Adipose tissue (tissue), 3 donors: ENCODE measurements around the gene TAF4. TPM values are rescaled to one million over a fixed set of nuclear protein-coding genes. Genes with fewer than 3 reads are reported as not detected.
"Not testable (repeated sequence)": the region's sequence is repeated elsewhere in the genome, so short reads cannot be mapped to it uniquely, and the experiment has no call there.

ENCODE experiments used
- H3K27ac ChIP-seq: one replicate; pipeline ENCODE4 v1.5.1; 2013; ENCODE audit warnings: low read depth, low read length
- WGBS, 3 donors: extraction: QIAGEN DNeasy Blood & Tissue Kit; methylation state at CpG; one replicate each; pipeline ENCODE4 v1.1.7; 2013; 5-methylcytosine and 5-hydroxymethylcytosine counted together
- polyA plus RNA-seq, 3 donors: library from polyadenylated mRNA; stranded (reverse); fragments of 200-250 nt; gene quantifications; one replicate each; pipeline ENCODE4 v1.2.3, GENCODE V29; 2013
- donor health status: healthy with polysubstance abuse.
- donor health status: Bipolar disorder and iron deficiency.
- donor health status: healthy.

TAF4 gene
- polyA plus RNA-seq, 3 donors: 4.5 to 5.8 (median 5.0) TPM

DNA sequence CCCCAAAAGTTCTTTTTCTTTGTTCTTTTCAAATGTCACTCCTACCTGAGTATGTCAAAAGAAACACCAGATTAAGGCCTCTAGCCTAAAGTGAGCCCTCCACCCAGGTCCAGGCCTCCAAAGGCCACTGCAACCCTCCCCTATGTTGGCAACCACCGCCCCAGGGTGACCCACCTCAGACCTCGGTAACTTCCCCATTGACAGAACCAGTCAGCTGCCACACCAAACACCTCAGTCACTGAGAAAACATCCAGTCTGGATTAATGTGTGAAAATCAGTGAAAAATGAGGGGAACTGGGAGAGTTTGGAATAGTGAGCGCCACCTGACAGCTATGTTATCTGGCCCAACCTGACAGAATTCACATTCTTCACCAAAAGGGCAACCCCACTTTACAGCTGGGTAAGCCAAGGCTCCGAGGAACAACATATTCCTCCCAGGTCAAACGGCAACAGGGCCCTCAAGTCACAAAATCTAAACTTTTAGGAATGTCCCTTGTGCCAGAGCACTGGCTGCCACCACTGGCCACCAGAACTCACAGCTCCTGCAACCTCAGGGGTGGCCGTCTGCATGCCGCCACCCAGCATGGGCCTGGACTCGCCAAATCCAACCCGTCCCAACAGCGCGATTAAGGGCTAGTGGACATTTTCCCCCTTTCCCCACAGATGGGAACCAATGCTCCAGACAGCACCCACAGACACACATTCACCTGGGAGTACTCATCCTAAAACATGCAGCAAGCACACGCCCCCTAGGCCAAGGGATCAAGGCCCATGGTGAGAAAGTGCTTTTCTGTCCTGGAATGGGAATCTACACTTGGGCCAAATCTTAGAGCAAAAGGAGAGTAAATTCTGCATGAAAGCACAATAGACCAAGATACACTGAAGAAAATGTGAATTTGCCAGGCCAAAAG lies 4.8 kb downstream of the TAF4 start:
- WGBS, 3 donors: 91 to 94% (median 93%) methylated on average over 12 of the region's 12 CpGs
- no peak overlapping the region for H3K27ac ChIP-seq

DNA sequence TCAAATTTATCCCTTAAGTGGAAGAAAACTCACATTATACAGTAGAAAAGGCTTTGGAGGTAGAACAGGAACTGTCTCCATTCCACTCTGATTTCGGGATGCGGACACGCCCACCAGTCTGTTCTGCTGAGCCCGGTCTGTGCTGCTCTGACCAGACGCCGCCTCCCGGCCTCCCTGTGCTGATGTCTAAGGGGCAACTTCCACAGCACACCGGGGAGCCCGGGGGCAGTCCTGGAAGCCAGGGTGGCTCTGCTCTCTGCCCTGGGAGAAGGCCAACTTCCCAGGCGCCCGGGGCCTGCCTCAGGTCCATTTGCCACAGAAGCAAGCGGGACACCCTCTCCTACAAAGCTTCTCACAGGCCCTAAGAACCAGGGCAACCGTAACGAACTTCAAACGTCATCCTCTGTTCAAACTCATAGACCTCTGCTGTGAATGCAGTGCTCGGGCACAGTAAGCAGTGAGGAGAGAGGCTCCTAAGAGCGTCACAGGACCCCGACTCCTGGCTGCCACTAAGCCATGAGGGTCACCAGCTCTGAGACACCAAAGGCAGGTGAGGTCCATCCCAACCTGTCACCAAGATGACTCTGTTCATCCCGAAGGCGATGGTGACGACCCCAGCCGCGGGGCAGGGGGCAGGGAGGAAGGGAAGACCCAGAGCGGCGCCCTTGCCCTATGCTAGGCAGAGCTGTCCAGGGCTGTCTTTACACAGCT lies 5.6 kb downstream of the TAF4 start:
- 82 to 87% (median 86%) methylated on average over 25 of the region's 25 CpGs for WGBS, 3 donors
- no peak overlapping the region for H3K27ac ChIP-seq

DNA sequence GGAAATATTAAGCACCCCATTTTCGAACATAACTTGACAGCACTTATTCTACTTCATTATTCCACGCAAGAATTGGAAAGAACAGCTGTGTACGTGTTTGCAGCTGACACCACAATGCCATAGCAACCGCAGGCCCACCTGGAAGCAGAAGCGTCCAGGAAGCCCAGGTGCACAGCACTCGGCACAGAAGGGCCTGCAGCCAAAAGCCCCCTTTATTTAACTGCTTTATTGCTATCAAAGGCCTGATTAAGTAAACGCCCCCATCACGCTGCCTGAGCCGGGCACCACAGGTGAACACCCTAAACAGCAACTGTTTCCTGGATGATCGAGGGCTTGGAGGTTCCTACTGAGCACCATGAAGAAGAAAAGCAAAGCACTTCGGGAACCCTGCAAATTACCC lies 6.3 kb downstream of the TAF4 start:
- no peak overlapping the region for H3K27ac ChIP-seq
- WGBS, 3 donors: 70 to 91% (median 89%) methylated on average over 11 of the region's 11 CpGs

DNA sequence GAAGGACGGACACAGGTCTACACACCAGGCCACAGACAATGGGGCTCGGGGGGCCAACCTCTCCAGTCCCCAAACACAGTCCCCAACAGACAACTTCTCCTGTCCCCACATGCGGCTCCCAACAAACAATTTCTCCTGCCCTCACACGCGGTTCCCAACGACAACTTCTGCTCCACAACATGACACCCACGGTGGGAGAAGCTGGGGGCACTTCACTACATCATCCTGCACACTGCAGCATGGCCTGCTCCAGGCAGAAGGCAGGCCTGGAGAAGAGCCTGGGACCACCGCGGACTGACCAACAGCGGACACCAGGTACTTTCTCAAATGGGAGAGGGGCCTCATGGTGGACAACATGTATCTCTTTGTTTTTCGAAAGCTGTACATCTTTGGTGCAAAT lies 6.7 kb downstream of the TAF4 start:
- no peak overlapping the region for H3K27ac ChIP-seq
- WGBS, 3 donors: 95 to 98% (median 96%) methylated on average over 9 to 11 of the region's 11 CpGs

DNA sequence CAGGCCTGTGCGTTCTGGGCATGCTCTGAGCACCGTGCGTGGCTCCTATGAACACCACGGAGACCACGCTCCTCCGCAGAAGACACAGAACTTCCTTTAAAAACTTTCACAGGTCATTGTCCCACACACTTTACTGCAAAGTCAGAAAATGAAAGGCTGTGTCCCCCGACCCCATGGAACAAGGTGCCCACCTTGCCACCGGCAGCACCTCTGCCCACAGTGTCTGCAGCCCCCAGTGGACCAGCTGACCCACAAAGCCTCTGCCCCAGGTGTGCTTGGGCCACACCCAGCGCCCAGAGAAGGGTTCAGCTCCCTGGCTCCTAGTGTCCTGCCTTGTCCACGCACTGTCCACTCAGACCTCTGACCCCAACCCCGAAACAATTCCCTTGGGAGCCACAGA lies 8.7 kb downstream of the TAF4 start:
- 82 to 86% (median 84%) methylated on average over 11 of the region's 11 CpGs for WGBS, 3 donors
- no peak overlapping the region for H3K27ac ChIP-seq

DNA sequence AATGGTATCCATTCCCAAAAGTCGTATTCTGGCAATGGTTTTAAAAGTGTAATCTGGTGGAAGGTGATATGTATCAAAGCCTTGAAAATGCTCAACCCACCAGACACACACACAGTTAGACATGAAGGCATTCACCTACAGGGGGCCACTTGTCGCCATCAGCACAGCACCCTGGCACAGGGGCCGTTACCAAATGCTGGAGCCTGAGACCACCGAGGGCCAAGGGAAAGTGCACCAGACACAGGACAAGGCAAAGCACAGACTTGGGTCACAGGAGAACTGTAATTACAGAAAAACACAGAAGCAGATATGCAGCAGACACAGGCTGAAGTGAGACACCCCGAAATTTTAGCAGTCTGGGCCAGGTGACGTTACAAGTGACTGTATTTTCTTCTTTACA lies 9.3 kb downstream of the TAF4 start:
- WGBS, 3 donors: 79 to 86% (median 86%) methylated on average over 6 of the region's 6 CpGs

DNA sequence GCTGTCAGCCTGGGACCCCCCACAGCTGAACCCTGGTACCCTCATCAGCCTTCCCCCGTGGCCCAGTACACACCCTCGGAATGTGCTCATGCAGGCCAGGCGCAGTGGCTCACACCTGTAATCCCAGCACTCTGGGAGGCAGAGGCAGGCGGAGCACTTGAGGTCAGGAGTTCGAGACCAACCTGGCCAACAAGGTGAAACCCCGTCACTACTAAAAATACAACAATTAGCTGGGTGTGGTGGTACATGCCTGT lies 9.9 kb downstream of the TAF4 start:
- 82 to 95% (median 87%) methylated on average over 6 of the region's 6 CpGs for WGBS, 3 donors

More for the DNA sequence above, 9.3 kb downstream of the TAF4 start:
- H3K27ac ChIP-seq: no peak overlapping the region

DNA sequence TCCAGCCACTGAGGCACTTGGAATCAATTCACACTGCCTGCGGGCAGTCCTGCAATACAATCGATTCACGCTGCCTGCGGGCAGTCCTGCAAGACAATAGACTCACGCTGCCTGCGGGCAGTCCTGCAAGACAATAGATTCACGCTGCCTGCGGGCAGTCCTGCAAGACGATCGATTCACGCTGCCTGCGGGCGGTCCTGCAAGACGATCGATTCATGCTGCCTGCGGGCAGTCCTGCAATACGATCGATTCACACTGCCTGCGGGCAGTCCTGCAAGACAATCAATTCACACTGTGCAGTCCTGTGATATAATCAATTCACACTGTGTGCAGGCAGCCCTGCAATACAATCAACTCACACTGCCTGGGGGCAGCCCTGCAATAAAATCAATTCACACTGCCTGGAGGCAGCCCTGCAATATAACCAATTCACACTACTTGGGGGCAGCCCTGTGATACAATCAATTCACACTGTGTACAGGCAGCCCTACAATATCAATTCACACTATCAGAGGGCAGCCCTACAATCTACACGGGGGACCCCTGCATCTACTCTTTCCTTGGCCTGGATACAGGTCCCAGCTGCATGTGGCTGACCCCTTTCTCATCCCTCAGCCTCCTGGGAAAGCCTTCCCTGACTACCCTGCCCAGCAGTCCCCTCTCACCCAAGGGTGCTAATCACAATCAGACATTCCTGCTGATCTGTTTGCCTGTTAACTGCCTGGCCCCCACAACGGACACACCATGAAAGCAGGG lies 10.4 kb downstream of the TAF4 start:
- no peak overlapping the region for H3K27ac ChIP-seq
- 93 to 98% (median 94%) methylated on average over 21 of the region's 21 CpGs for WGBS, 3 donors

More for the DNA sequence above, 9.9 kb downstream of the TAF4 start:
- H3K27ac ChIP-seq: not testable (repeated sequence)

DNA sequence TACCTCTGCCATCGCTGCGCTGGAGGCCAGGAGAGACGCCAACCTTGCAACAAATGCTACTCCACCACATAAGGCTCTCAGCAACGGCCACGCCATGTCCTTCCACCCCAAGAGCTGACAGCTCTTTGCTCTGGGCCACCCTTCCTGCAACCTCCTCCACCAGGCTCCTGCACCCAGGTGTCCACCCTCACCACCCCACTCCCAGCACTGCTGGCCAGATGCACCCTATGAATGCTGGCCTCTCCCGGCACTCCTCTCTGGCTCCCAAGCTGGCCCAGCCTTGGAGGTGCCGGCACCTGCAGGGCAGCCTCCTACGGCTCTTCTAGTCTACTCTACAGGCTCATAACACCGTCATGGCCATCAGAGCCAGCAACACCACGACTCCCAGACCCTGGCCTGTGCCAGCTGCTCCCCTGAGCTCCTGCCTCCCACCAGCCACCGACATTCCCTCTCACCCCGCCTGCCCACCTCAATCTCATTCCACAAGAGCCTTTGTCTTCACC lies 11.2 kb downstream of the TAF4 start:
- WGBS, 3 donors: 90 to 95% (median 95%) methylated on average over 12 of the region's 12 CpGs
- no peak overlapping the region for H3K27ac ChIP-seq

DNA sequence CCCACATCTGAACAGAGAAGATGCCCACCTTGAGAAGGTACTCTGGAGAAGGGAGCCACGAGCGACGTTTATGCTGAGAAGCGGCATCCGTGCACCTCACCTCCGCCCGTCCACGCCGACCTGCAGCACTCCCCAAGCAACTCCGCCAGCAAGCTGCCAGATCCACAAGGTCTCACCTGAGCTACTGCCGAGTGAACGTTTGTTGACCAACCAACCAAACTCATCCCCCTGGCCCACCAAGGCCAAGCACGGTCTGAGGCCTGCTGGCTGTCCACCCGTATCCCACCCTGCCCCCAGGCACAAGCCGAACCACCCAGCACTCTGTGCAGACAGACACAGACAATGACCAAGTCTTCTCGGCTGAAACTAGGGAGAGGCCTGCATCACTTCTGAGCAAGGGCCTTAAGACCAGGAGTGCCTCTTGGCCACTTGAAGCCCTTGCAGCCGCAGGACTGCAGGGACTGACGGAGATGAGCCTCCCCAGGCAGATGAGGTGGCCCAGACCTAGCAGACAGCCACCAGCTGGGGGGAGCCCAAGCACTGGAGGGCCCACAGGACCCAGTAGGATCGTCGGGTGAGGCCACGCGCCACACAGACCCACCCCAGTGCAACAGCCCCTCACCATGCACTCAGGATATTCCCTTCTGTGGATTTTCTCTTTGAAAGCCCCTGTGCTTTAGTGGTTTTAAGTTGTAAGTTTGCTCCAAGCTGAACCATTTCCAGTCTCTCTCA lies 12.1 kb downstream of the TAF4 start:
- 89 to 96% (median 95%) methylated on average over 22 of the region's 22 CpGs for WGBS, 3 donors
- H3K27ac ChIP-seq: no peak overlapping the region

DNA sequence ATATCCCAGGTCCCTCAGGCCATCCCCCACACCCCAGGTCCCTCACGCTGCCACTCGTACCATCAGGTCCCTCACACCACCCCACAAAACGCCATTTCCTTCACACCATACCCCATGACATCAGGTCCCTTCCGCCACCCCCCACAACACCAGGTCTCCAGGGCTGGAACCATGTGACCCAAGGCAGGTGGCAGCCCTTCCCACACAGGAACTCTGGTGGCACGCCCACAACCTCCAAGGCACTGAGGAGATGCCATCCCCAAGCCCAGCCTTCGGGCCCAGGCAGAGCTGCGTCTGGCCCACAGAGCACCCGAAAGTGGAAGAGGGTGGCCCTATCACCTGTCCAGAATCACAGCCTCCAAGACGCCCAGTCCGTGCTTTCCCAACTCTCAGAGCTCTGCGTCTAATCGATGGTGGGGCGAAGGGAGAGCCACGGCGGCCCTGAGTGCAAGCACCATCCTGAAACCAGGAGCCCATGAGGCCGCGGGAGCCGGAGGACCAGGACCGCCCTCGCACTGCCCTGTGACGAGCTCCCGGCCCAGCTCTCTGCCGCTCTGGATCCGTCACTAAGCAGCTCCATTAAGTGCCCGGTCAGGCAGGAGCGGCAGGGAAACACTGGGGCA lies 12.7 kb downstream of the TAF4 start:
- WGBS, 3 donors: 86 to 95% (median 94%) methylated on average over 23 to 26 of the region's 26 CpGs
- H3K27ac ChIP-seq: no peak overlapping the region

DNA sequence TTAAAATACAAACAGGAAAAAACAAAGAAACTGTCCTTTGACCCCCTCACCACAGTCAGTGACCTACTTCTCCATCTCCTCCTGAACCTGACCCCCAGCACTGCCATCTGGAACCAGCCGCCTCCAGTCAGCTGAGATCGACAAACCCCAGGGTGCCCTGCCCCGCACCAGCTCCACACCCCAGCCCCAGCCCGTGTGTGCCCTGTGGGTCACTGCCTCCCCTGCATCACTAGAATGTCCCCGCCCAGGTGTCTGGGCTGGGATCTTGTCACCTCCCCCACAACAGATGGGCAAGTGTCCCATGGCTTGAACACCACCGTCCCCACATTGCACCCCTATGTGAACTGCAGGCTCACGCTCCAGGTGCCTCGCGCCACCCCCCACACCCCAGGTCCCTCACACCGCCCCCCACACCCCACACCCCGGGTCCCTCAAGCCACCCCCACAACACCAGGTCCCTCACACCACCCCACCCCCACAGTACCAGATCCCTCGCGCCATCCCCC lies 13.3 kb downstream of the TAF4 start:
- 87 to 91% (median 88%) methylated on average over 9 to 13 of the region's 13 CpGs for WGBS, 3 donors
- H3K27ac ChIP-seq: no peak overlapping the region

DNA sequence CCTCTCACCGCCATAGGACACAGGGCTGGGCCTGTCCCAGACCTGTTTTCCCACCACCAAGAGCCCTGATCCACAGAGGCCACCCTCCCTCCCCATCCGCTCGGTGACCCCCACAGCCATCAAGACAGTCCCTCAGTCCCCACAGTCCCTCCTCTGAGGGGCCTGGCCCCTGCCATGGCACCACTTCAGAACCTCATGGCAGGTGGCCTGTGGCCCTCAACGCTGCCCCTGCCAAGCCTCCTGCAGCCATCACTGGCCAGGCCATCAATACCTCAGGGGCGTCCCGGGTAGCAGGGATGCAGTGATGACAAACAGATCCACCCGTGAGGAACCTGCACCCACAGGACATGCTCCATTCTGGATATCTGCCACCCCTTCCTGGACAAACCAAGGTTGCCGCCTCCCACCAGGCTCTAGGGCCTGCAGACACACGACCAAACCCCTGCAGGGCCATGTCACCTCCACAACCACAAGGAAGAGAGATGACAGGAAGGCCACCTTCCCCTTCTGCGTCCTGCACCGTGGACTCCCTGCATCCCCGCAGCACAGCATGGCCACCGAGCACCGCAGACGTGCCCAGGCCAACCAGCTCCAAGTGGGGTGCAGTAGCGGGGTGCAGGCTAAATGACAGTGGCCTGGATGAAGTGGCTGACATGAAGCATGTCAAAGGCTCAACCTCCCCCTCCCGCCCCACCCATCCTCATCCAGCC lies 14.0 kb downstream of the TAF4 start:
- 85 to 89% (median 85%) methylated on average over 17 of the region's 17 CpGs for WGBS, 3 donors
- H3K27ac ChIP-seq: no peak overlapping the region

DNA sequence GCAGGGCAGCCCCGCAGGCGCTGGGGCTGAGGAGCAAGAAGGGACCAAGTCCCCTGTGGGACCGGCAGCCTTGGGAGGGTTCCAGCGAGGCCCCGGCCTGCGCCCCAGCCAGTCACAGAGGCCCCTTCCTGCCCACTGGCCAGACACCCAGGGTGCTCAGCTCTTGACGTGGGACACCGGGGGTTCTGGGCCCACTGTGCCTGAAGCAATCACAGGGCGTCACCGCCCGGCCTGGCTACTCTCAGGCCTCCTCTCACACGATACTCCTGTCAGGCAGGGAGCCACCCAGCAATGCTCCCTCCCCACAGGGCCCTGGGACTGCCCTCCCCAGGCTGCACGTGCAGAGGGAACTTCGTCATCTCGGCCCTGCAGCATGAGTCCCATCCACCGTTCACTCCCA lies 14.5 kb downstream of the TAF4 start:
- H3K27ac ChIP-seq: no peak overlapping the region
- 59 to 66% (median 64%) methylated on average over 16 of the region's 16 CpGs for WGBS, 3 donors

DNA sequence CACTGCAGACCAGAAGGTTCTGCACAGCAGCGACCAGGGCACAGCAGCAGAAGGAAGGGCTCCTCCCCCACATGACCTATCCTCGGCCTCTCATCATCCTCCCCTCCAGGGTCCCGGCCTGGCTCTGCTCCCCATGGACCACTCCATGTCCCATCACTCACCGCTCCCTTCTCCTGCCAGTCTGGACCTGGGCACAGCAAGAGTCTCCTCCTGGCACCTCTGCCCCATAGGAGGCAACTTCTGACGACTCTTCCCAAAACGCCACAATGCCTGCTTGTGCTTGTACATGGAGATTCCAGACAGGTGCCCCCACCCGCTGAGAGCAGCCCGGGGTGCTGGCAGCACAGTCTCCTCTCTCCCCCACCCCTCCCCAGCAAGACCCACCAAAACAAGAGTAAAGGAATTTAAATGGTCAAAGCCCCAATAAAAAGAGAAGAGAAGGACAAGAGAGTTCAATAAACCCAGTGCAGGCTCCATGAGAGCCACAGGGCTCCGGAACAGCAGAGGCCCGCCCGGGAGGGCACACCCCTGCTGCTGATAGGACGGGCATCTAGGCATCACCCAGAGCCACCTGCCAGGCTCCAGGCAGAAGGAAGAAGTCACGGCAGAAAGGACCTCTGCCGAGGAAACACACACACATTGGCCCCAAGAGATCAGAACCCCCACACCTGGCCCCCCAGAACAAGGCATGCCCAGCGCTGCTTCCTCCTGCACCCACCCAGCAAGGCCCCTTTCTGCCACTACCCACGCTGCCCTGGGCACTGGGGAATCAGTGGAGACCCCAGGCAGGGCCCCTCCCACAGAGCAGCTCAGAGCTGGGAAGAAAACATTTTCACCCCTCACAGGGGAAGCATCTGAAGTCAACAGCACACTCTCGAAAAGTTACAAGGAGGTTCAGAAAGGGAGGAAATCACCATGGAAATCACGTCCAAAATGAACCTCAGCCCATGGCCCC lies 15.2 kb downstream of the TAF4 start:
- WGBS, 3 donors: 63 to 78% (median 77%) methylated on average over 18 of the region's 18 CpGs
- H3K27ac ChIP-seq: no peak overlapping the region
